Limb (tissue), 2 donors: ENCODE data around the gene CNGA3.

Source experiments
- DNase-seq, 2 donors: peaks; one replicate each; pipeline ENCODE4 v3.0.0-alpha.2; 2016; ENCODE audit errors: extremely low spot score in 2 of 2

The CNGA3 gene

GRCh38 chr2:98376996-98377395 lies 30.7 kb downstream of the CNGA3 start:
- DNase-seq, result peak; percentile 53 to 69

GRCh38 chr2:98377544-98377943 lies 31.3 kb downstream of the CNGA3 start:
- DNase-seq, result no peak

- no peak for DNase-seq
Measured at GRCh38 chr2:98378196-98378595, 31.9 kb downstream of the CNGA3 start.

GRCh38 chr2:98378901-98379300 lies 32.6 kb downstream of the CNGA3 start:
- DNase-seq, result peak in 1 of 2 donors; percentile 42

- DNase-seq, result no peak
Measured at GRCh38 chr2:98379311-98380202, 33.3 kb downstream of the CNGA3 start.

GRCh38 chr2:98380203-98380535 lies 33.9 kb downstream of the CNGA3 start:
- DNase-seq, result no peak

- DNase-seq, result no peak
Measured at GRCh38 chr2:98381494-98381893, 35.2 kb downstream of the CNGA3 start.

GRCh38 chr2:98382086-98382485 lies 35.8 kb downstream of the CNGA3 start:
- no peak for DNase-seq

GRCh38 chr2:98382739-98383138 lies 36.5 kb downstream of the CNGA3 start:
- DNase-seq, result no peak

- DNase-seq, result no peak
Measured at GRCh38 chr2:98383166-98383565, 36.9 kb downstream of the CNGA3 start.

- peak; percentile 80 to 85 for DNase-seq
Measured at GRCh38 chr2:98385050-98385699, 38.9 kb downstream of the CNGA3 start.

- DNase-seq, result no peak
Measured at GRCh38 chr2:98387478-98387877, 41.2 kb downstream of the CNGA3 start.

- DNase-seq, result no peak
Measured at GRCh38 chr2:98388081-98388480, 41.8 kb downstream of the CNGA3 start.

GRCh38 chr2:98388601-98389250 lies 42.5 kb downstream of the CNGA3 start:
- DNase-seq, result no peak

GRCh38 chr2:98389251-98389605 lies 43.0 kb downstream of the CNGA3 start:
- no peak for DNase-seq

- no peak for DNase-seq
Measured at GRCh38 chr2:98390571-98391476, 44.6 kb downstream of the CNGA3 start.

- DNase-seq, result no peak
Measured at GRCh38 chr2:98391581-98392270, 45.5 kb downstream of the CNGA3 start.

GRCh38 chr2:98393354-98393753 lies 47.1 kb downstream of the CNGA3 start:
- DNase-seq, result no peak

GRCh38 chr2:98394595-98395153 lies 48.4 kb downstream of the CNGA3 start:
- no peak for DNase-seq

GRCh38 chr2:98395977-98396376 lies 49.7 kb downstream of the CNGA3 start:
- no peak for DNase-seq
